Fibroblast of lung (primary cell): ENCODE results near the gene TNFRSF9.

Source experiments
- CTCF ChIP-seq, 2 donors: IDR thresholded peaks in 1 of 2; conservative IDR thresholded peaks in 1 of 2; 1 replicate in 1 of 2; 2 replicates in 1 of 2; pipeline ENCODE4 v1.5.1; 2011 to 2012; ENCODE audit warnings: low read length in 2 of 2, control low read depth in 1 of 2, inconsistent platforms in 1 of 2, low read depth in 1 of 2, mild to moderate bottlenecking in 1 of 2
- EZH2 ChIP-seq: IDR thresholded peaks from 2 replicates; pipeline ENCODE4 v1.5.1; 2012; ENCODE audit warnings: low read length, control low read depth, mild to moderate bottlenecking; ENCODE audit errors: missing control alignments

- TF ChIP-seq CTCF (conservative IDR thresholded peaks at IDR 0.05 in 1 of 2, IDR thresholded peaks at IDR 0.05 in 1 of 2; ENCODE audit: low read depth in 1 of 2, low read length in 2 of 2): no peak
- no peak for TF ChIP-seq EZH2
These were observed 15.8 kb upstream of the TNFRSF9 start for GRCh38 chr1:7956218-7957032.
